MV-4-11 (cell line): ENCODE results near the gene ORAI1.
"Not testable (repeated sequence)": the region's sequence is repeated elsewhere in the genome, so short reads cannot be mapped to it uniquely, and the experiment has no call there.

Experiments used
- DNase-seq: peaks from one replicate; lab custom pipeline; 2025; lab: John Stamatoyannopoulos, UW

Gene ORAI1

GRCh38 chr12:121626087-121626852, at the start of gene ORAI1:
Gene ORAI1, plus strand, starts transcription at chr12:121626530.
- DNase-seq = peak; percentile 89

GRCh38 chr12:121576851-121577391, 49.4 kb upstream of the ORAI1 start:
- no peak for DNase-seq

- no peak for DNase-seq
These were observed 48.7 kb upstream of the ORAI1 start for GRCh38 chr12:121577443-121578180.

GRCh38 chr12:121578230-121579189, 47.8 kb upstream of the ORAI1 start:
- no peak for DNase-seq

- DNase-seq = no peak
These were observed 47.0 kb upstream of the ORAI1 start for GRCh38 chr12:121579190-121579791.

- DNase-seq = peak; percentile 53
These were observed 46.1 kb upstream of the ORAI1 start for GRCh38 chr12:121579981-121580868.

GRCh38 chr12:121580959-121581685, 45.2 kb upstream of the ORAI1 start, which contains the start of gene KDM2B:
Gene KDM2B, minus strand, starts transcription at chr12:121581023. Its CDS starts 112 bp downstream, at chr12:121580911.
- no peak for DNase-seq

GRCh38 chr12:121581686-121582429, 44.5 kb upstream of the ORAI1 start:
- peak; percentile 52 for DNase-seq

GRCh38 chr12:121582583-121583333, 43.6 kb upstream of the ORAI1 start:
- DNase-seq = no peak

GRCh38 chr12:121583334-121583661, 43.0 kb upstream of the ORAI1 start:
- not testable (repeated sequence) for DNase-seq

GRCh38 chr12:121584885-121585284, 41.4 kb upstream of the ORAI1 start:
- DNase-seq = not testable (repeated sequence)

GRCh38 chr12:121590476-121591143, 35.7 kb upstream of the ORAI1 start:
- no peak for DNase-seq

- DNase-seq = no peak
These were observed 34.0 kb upstream of the ORAI1 start for GRCh38 chr12:121592320-121592719.

- DNase-seq = no peak
These were observed 30.8 kb upstream of the ORAI1 start for GRCh38 chr12:121595520-121595919.

GRCh38 chr12:121596526-121596925, 29.8 kb upstream of the ORAI1 start:
- no peak for DNase-seq

- no peak for DNase-seq
These were observed 25.5 kb upstream of the ORAI1 start for GRCh38 chr12:121600702-121601336.

- no peak for DNase-seq
These were observed 23.6 kb upstream of the ORAI1 start for GRCh38 chr12:121602766-121603165.
